ENCODE data around the gene CEP112. TPM values are rescaled to one million over a fixed set of nuclear protein-coding genes. Genes with fewer than 3 reads are reported as not detected.

CEP112 gene
- total RNA-seq, 1 donor from 2014 or later: 20.1 TPM

DNA sequence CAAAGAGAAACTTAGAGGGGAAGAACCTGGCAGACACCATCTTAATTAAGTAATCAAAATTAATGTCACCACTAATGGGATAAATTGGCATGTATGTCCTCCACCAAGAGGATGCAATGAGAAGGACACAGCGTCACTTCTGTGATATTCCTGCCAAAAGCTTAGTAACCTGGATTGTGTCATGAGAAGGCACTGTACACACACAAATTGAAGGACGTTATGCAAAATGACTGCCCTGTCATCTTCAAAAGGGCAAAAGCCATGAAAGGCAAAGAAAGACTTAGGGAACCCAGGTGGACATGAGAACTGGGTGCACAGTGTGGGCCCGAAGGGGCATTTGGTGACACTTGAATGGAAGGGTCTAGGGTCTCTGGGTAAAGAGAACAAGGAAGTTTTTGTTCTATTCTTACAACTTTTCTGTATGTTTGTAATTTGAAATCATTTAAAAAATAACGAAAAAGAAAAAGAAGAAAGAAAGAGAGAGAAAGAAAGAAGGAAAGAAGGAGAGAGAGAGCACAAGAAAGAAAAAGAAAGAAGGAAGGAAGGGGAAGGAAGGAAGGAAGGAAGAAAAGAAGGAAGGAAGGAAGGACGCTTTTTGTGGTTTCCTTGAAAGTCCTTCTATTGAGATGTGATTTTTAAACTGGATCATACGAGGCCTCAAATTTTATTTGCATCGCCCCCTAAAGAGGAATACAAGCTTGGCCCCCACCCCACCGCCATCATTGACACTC lies 41.3 kb upstream of the CEP112 start:
- intact Hi-C loops (cut with DNase I): no loop called here
- H3K36me3 ChIP-seq: no peaks in the 10 kb centered on the region
- no peak overlapping the region for H3K4me3 ChIP-seq
- no peak overlapping the region for H3K27ac ChIP-seq
- H3K9me3 ChIP-seq: no peaks in the 10 kb centered on the region
- DNase-seq (ENCODE audit: extremely low spot score in 2 of 2): no peak
- H3K4me1 ChIP-seq: no peaks in the 10 kb centered on the region
- TF ChIP-seq, protein P1, sequence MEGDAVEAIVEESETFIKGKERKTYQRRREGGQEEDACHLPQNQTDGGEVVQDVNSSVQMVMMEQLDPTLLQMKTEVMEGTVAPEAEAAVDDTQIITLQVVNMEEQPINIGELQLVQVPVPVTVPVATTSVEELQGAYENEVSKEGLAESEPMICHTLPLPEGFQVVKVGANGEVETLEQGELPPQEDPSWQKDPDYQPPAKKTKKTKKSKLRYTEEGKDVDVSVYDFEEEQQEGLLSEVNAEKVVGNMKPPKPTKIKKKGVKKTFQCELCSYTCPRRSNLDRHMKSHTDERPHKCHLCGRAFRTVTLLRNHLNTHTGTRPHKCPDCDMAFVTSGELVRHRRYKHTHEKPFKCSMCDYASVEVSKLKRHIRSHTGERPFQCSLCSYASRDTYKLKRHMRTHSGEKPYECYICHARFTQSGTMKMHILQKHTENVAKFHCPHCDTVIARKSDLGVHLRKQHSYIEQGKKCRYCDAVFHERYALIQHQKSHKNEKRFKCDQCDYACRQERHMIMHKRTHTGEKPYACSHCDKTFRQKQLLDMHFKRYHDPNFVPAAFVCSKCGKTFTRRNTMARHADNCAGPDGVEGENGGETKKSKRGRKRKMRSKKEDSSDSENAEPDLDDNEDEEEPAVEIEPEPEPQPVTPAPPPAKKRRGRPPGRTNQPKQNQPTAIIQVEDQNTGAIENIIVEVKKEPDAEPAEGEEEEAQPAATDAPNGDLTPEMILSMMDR (IDR thresholded peaks at IDR 0.05): no peak
- TF ChIP-seq POLR2A (IDR thresholded peaks at IDR 0.05) (no peak), POLR2AphosphoS5 (IDR thresholded peaks at IDR 0.05; ENCODE audit: insufficient read depth in 1 of 2, low read depth in 1 of 2) (no peak)
- no peaks in the 10 kb centered on the region for H3K27me3 ChIP-seq

DNA sequence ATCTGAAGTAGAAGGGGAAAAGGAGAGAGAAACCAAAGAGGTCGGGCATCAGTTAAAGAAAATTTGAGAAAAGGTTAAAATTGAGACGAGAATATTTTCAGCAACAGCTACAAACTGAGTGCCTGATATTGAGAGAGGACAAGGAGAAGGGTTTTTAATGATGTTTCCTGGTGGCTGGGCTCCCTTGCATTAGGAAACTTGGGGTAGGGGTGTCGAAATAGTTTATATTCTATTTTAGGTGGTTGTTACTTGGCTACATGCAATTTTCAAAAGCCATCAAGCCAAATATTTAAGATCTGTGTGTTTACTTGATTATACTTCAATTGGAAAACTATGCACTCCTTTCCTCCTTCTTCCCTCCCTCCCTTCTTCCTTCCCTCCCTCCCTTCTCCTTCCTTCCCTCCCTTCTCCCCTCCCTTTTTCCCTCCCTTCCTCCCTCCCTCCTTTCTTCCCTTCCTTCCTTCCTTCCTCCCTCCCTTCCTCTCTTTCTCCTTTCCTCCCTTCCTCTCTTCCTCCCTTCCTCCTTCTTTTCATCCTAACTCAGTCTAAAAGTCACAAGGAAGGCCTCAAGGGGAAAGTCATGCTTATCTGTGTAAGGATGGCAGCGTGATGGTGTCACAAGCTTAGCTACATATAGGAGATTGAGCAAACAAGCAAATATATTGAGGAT lies 39.1 kb upstream of the CEP112 start:
- intact Hi-C loops (cut with DNase I): no loop called here
- Histone ChIP-seq H3K4me1 (no peaks in the 10 kb centered on the region), H3K36me3 (no peaks in the 10 kb centered on the region), H3K27me3 (no peaks in the 10 kb centered on the region), H3K27ac (no peak overlapping the region), H3K9me3 (no peaks in the 10 kb centered on the region), H3K4me3 (no peak overlapping the region)
- no peak for DNase-seq (ENCODE audit: extremely low spot score in 2 of 2)
- TF ChIP-seq POLR2A (IDR thresholded peaks at IDR 0.05) (no peak), POLR2AphosphoS5 (IDR thresholded peaks at IDR 0.05; ENCODE audit: insufficient read depth in 1 of 2, low read depth in 1 of 2) (no peak)
- TF ChIP-seq, protein P1 (IDR thresholded peaks at IDR 0.05): no peak

DNA sequence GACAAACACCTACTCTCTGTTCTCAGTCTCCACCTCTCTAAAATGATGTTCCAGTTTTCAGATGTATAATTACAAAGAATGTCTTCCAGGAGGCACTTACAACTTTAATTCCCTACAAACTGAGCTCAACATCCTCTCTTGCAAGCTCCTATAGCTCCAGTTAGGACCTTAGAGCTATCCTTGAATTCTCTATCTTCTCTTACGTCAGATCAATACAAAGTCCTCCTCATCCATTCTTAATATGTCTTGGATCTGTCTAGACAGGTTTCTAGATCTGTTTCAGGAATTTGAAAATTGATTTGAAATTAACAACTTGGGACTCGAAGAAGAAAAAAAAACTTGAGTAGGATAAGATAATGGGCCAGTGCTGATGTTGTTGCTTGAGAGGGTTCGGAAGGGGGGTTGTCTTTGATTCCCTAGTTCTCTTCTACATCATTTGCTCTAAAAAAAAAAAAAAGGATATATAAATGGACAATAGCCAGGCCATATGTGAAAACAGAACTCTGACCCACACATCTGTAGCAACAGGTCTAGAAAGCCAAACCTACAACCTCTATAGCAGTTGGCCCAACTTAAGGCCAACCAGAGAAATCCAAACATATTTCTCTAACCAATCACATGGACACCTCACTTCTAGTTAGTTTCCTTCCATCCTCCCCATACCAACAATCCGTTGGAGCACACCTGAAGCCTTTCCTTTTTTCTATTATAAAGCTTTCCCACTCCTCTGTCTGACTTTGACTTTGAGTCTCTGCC lies 38.0 kb upstream of the CEP112 start:
- DNase-seq (ENCODE audit: extremely low spot score in 2 of 2): no peak
- no peak for TF ChIP-seq POLR2A (IDR thresholded peaks at IDR 0.05)
- TF ChIP-seq POLR2AphosphoS5 (IDR thresholded peaks at IDR 0.05; ENCODE audit: insufficient read depth in 1 of 2, low read depth in 1 of 2): no peak
- TF ChIP-seq, protein P1 (IDR thresholded peaks at IDR 0.05): no peak
- intact Hi-C loops (cut with DNase I): no loop called here
- Histone ChIP-seq H3K36me3 (no peaks in the 10 kb centered on the region), H3K27ac (no peak overlapping the region), H3K9me3 (no peaks in the 10 kb centered on the region), H3K4me1 (no peaks in the 10 kb centered on the region), H3K27me3 (no peaks in the 10 kb centered on the region), H3K4me3 (no peak overlapping the region)

DNA sequence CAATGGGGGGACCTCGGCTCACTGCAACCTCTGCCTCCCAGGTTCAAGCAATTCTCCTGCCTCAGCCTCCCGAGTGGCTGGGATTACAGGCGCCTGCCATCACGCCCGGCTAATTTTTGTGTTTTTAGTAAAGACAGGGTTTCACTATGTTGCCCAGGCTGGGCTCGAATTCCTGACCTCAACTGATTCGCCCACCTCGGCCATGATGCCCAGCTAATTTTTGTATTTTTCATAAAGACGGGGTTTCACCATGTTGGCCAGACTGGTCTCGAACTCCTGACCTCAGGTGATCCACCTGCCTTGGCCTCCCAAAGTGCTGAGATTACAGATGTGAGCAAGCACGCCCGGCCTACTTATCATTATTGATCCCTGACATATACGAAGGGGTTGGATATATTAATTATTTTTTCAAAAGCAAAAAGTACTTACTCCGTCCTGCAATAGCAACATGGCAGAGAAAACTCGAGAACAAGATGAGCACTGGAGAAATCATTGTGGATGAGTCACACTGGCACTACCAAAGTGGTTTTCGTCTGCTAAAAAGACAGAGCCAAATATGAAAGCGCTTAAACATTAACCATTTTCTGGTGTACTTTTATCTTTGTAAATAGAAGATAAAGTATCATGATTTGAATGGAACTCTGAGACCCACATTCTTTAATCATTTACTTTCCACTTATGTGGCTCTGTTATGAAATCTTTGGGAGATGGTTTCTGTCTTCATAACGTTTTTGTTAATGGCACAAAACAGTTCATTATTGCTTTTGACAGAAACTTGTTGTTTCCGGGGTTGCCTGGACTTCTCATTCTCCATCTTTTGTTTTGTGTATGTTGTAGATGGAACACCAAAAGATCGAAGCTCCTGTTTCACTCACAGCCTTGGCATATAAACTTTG lies 37.2 kb upstream of the CEP112 start, which contains the start of gene APOH:
TSS of gene APOH (minus strand) at position 529 of the 896 bp plus-strand sequence. CDS start at position 493, 36 bp downstream.
- Histone ChIP-seq H3K27me3 (no peaks in the 10 kb centered on the region), H3K27ac (no peak within 1 kb of the TSS), H3K36me3 (no peaks in the 10 kb centered on the region), H3K4me3 (no peak within 1 kb of the TSS), H3K9me3 (no peaks in the 10 kb centered on the region), H3K4me1 (no peaks in the 10 kb centered on the region)
- DNase-seq (ENCODE audit: extremely low spot score in 2 of 2): no peak
- intact Hi-C loops (cut with DNase I): no loop called here
- TF ChIP-seq, protein P1 (IDR thresholded peaks at IDR 0.05): no peak
- TF ChIP-seq POLR2A (IDR thresholded peaks at IDR 0.05) (no peak), POLR2AphosphoS5 (IDR thresholded peaks at IDR 0.05; ENCODE audit: insufficient read depth in 1 of 2, low read depth in 1 of 2) (no peak)

Data from vagina (tissue), 2 donors.